HEK293T (cell line): Measurements from ENCODE around the gene TCF7L2.

Experiments used
- ARNT ChIP-seq: fragments of 450-650 bp; IDR thresholded peaks from 2 replicates; pipeline ENCODE4 v1.6.1; 2017; ENCODE audit warnings: mild to moderate bottlenecking
- BHLHE40 ChIP-seq: fragments of 450-650 bp; IDR thresholded peaks from 2 replicates; pipeline ENCODE4 v1.6.1; 2016; ENCODE audit warnings: mild to moderate bottlenecking, moderate library complexity, borderline replicate concordance
- CTBP1 ChIP-seq: fragments of 450-650 bp; IDR thresholded peaks from 2 replicates; pipeline ENCODE4 v1.6.1; 2016; ENCODE audit warnings: borderline replicate concordance
- ELF4 ChIP-seq: fragments of 450-650 bp; IDR thresholded peaks from 2 replicates; pipeline ENCODE4 v1.6.1; 2017; ENCODE audit warnings: antibody characterized with exemption
- FOXK2 ChIP-seq: fragments of 450-650 bp; IDR thresholded peaks from 2 replicates; pipeline ENCODE4 v1.6.1; 2016; ENCODE audit warnings: mild to moderate bottlenecking
- L3MBTL2 ChIP-seq: fragments of 450-650 bp; conservative IDR thresholded peaks from 2 replicates; pipeline ENCODE4 v1.6.1; 2016; ENCODE audit warnings: mild to moderate bottlenecking
- LEF1 ChIP-seq: fragments of 450-650 bp; IDR thresholded peaks from 2 replicates; pipeline ENCODE4 v1.6.1; 2017; ENCODE audit warnings: mild to moderate bottlenecking, borderline replicate concordance
- NFRKB ChIP-seq: fragments of 450-650 bp; IDR thresholded peaks from 2 replicates; pipeline ENCODE4 v1.6.1; 2016; ENCODE audit warnings: mild to moderate bottlenecking, moderate library complexity
- PKNOX1 ChIP-seq: fragments of 450-650 bp; IDR thresholded peaks from 2 replicates; pipeline ENCODE4 v1.6.1; 2016
- SP1 ChIP-seq: fragments of 450-650 bp; IDR thresholded peaks from 2 replicates; pipeline ENCODE4 v1.6.1; 2017
- SUZ12 ChIP-seq: fragments of 450-650 bp; IDR thresholded peaks from 2 replicates; pipeline ENCODE4 v1.6.1; 2016; ENCODE audit warnings: mild to moderate bottlenecking
- ZNF384 ChIP-seq: fragments of 450-650 bp; IDR thresholded peaks from 2 replicates; pipeline ENCODE4 v1.6.1; 2016

GRCh38 chr10:113061557-113061956 is 111.5 kb downstream of the TCF7L2 start:
- TF ChIP-seq NFRKB (no peak), FOXK2 (no peak), L3MBTL2 (no peak), SP1 (no peak), ARNT (no peak), ZNF384 (no peak), LEF1 (no peak), PKNOX1 (no peak), ELF4 (no peak), SUZ12 (no peak), BHLHE40 (no peak), CTBP1 (no peak)
